ENCODE measurements around the gene THY1. TPM values are rescaled to one million over a fixed set of nuclear protein-coding genes. Genes with fewer than 3 reads are reported as not detected.

THY1 gene
- polyA plus RNA-seq, 1 donor (not counting 4 experiments of a cell fraction or from before 2014, with no cell fraction given): 2.4 TPM

DNA sequence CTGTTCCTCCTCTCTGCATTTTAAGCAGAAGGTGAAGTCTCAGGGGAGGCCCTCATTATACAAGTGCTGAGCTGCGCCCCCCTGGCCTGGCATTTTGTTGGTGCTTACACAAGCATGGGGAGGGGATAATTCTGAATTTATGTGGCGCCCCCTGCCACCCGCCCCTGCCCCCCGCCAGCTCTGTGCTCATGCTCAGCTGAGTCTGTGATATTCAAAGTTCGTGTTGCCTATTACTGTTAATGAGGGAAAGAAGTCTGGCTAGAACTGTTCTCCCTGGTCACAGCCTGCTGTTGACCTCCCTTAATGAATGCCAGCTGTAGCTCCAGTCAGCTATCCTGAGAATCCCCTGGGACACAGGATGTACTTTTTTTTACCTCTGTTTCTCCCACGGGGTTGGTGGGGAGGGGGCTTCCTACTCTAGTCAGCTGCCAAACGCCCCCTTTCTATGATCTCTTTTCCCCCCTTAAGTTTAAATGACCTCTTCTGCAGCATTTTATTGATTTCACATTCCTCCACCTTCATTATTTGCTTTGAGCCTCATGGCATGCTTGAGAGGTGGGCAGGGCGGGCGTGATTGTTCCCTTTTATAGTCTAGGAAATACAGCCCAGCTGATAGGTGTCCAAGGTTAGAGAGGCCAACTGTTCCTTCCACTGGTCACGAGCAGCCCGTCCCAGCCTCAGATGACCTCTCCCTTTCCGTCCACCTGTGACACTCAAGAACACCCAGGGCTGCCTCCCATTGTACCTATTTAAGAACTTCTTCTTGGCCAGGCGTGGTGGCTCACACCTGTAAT lies 53.6 kb downstream of the THY1 start:
- no peak overlapping the region for H3K9ac ChIP-seq (ENCODE audit: control insufficient read depth, extremely low read depth, insufficient read depth, low read length)
- no peak overlapping the region for H3K27ac ChIP-seq (ENCODE audit: control insufficient read depth, insufficient read depth, low read length)
- H2AFZ ChIP-seq (ENCODE audit: control insufficient read depth, low read length): no peak overlapping the region
- no peaks in the 10 kb centered on the region for H3K9me1 ChIP-seq (ENCODE audit: control insufficient read depth, extremely low read depth, insufficient read depth, low read length)
- peaks cover 18% of the 10 kb centered on the region for H3K27me3 ChIP-seq (ENCODE audit: control insufficient read depth, extremely low read depth, insufficient read depth, low read length)
- no peak overlapping the region for H3K4me3 ChIP-seq (ENCODE audit: control insufficient read depth in 2 of 3, extremely low read depth in 1 of 3, insufficient read depth in 2 of 3, low read depth in 1 of 3, low read length in 3 of 3)
- no peaks in the 10 kb centered on the region for H3K9me3 ChIP-seq (ENCODE audit: control insufficient read depth, low read depth, low read length)
- no peaks in the 10 kb centered on the region for H3K79me2 ChIP-seq (ENCODE audit: control insufficient read depth, insufficient read depth, low read length)
- FAIRE-seq: no peak
- H3K36me3 ChIP-seq (ENCODE audit: control insufficient read depth in 2 of 2, extremely low read depth in 1 of 2, insufficient read depth in 2 of 2, low read length in 2 of 2): no peaks in the 10 kb centered on the region
- H3K4me1 ChIP-seq (ENCODE audit: control insufficient read depth, extremely low read depth, insufficient read depth, low read length): peaks cover 8% of the 10 kb centered on the region
- no peak for DNase-seq (ENCODE audit: low read depth, low spot score)
- dilution Hi-C loops (cut with MboI; ENCODE audit: extremely low pct_ligation_motif_present, low sequenced_read_pairs): no loop called here
- H3K4me2 ChIP-seq (ENCODE audit: control insufficient read depth, extremely low read depth, insufficient read depth, low read depth, low read length): no peak overlapping the region
- no peaks in the 10 kb centered on the region for H4K20me1 ChIP-seq (ENCODE audit: control insufficient read depth, extremely low read depth, insufficient read depth, low read length)
- TF ChIP-seq EZH2 (IDR thresholded peaks at IDR 0.05; ENCODE audit: low read length): no peak

DNA sequence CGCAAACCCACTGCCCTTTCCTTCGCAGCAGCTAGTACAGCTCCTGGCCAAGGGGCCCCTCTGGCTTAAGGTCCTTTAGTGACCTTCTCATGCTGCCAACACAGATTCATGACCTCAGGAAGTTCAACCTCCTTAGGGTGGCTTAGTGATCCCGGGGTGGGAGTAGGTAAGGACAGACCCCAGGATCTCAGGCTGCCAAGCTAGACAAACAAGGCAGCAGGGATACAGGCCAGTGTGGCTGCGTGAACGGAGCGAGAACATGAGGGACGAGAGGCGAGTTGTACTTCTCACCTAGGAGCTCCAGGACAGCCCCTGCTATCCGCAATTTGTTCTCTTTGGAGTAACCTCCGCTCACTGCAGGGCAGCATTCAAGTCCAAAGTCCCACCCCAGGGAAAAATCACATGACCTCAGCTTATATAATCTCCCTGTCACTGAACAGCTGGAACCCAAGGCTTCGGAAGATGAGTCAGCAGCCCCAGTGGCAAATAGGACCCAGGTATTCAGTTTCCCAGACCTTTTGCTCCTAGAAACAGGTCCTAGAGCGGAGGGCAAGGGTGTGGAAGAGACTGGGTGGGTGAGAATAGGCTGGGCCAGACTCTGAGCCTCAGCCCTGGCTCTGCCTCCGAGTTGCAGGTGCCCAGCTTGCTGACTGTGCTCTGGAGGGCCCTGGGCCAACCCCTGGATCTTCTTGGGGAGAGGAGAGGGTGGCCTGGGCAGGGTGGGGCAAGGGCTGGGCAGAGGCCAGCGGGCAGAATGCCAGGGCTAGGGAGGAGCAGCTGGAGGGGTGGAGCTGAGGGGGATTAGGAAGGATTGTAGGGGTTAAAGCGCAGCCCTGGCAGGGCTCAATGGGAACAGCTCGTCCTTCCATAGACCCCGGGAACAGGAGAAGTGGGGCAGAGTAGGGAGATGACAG lies 54.6 kb downstream of the THY1 start:
- dilution Hi-C loops (cut with MboI; ENCODE audit: extremely low pct_ligation_motif_present, low sequenced_read_pairs): no loop called here
- Histone ChIP-seq H3K27me3 (ENCODE audit: control insufficient read depth, extremely low read depth, insufficient read depth, low read length) (peaks cover 21% of the 10 kb centered on the region), H3K4me1 (ENCODE audit: control insufficient read depth, extremely low read depth, insufficient read depth, low read length) (peaks cover 8% of the 10 kb centered on the region), H3K4me2 (ENCODE audit: control insufficient read depth, extremely low read depth, insufficient read depth, low read depth, low read length) (no peak overlapping the region), H3K79me2 (ENCODE audit: control insufficient read depth, insufficient read depth, low read length) (no peaks in the 10 kb centered on the region), H3K9me1 (ENCODE audit: control insufficient read depth, extremely low read depth, insufficient read depth, low read length) (no peaks in the 10 kb centered on the region), H3K9me3 (ENCODE audit: control insufficient read depth, low read depth, low read length) (no peaks in the 10 kb centered on the region), H3K4me3 (ENCODE audit: control insufficient read depth in 2 of 3, extremely low read depth in 1 of 3, insufficient read depth in 2 of 3, low read depth in 1 of 3, low read length in 3 of 3) (no peak overlapping the region), H4K20me1 (ENCODE audit: control insufficient read depth, extremely low read depth, insufficient read depth, low read length) (no peaks in the 10 kb centered on the region), H3K27ac (ENCODE audit: control insufficient read depth, insufficient read depth, low read length) (no peak overlapping the region), H3K9ac (ENCODE audit: control insufficient read depth, extremely low read depth, insufficient read depth, low read length) (no peak overlapping the region), H2AFZ (ENCODE audit: control insufficient read depth, low read length) (no peak overlapping the region), H3K36me3 (ENCODE audit: control insufficient read depth in 2 of 2, extremely low read depth in 1 of 2, insufficient read depth in 2 of 2, low read length in 2 of 2) (no peaks in the 10 kb centered on the region)
- DNase-seq (ENCODE audit: low read depth, low spot score): no peak
- FAIRE-seq: no peak
- TF ChIP-seq EZH2 (IDR thresholded peaks at IDR 0.05; ENCODE audit: low read length): no peak
- TF ChIP-seq, protein P1, sequence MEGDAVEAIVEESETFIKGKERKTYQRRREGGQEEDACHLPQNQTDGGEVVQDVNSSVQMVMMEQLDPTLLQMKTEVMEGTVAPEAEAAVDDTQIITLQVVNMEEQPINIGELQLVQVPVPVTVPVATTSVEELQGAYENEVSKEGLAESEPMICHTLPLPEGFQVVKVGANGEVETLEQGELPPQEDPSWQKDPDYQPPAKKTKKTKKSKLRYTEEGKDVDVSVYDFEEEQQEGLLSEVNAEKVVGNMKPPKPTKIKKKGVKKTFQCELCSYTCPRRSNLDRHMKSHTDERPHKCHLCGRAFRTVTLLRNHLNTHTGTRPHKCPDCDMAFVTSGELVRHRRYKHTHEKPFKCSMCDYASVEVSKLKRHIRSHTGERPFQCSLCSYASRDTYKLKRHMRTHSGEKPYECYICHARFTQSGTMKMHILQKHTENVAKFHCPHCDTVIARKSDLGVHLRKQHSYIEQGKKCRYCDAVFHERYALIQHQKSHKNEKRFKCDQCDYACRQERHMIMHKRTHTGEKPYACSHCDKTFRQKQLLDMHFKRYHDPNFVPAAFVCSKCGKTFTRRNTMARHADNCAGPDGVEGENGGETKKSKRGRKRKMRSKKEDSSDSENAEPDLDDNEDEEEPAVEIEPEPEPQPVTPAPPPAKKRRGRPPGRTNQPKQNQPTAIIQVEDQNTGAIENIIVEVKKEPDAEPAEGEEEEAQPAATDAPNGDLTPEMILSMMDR (optimal IDR thresholded peaks at IDR 0.05 in 1 of 3, IDR thresholded peaks at IDR 0.05 in 1 of 3, conservative IDR thresholded peaks at IDR 0.05 in 1 of 3; ENCODE audit: extremely low read depth in 1 of 3, insufficient read depth in 2 of 3, low read length in 3 of 3): no peak

Data from keratinocyte (primary cell).